Astrocyte (in vitro differentiated cells and primary cell): ENCODE measurements around the gene DNAJC5. TPM values are rescaled to one million over a fixed set of nuclear protein-coding genes. Genes with fewer than 3 reads are reported as not detected.

Experiments
- DNase-seq: peaks from one replicate; pipeline ENCODE4 v3.0.0-alpha.2; 2010; ENCODE audit warnings: low read depth
- FAIRE-seq: peaks from 2 replicates; lab custom pipeline; 2011; peaks lifted over from hg19 to GRCh38; lab: Jason Lieb, UNC
- H2AFZ ChIP-seq: 2 replicates; pipeline ENCODE4 v1.6.0; 2012; ENCODE audit warnings: low read depth, low read length, inconsistent platforms
- H3K27ac ChIP-seq: 2 replicates; pipeline ENCODE4 v1.5.1; 2011; ENCODE audit warnings: low read depth, low read length, inconsistent platforms
- H3K27me3 ChIP-seq: 2 replicates; pipeline ENCODE4 v1.6.0; 2011; ENCODE audit warnings: low read length, inconsistent platforms; ENCODE audit not compliant: insufficient read depth
- H3K36me3 ChIP-seq: 2 replicates; pipeline ENCODE4 v1.5.1; 2011; ENCODE audit warnings: low read length, inconsistent platforms; ENCODE audit not compliant: insufficient read depth
- H3K4me1 ChIP-seq: 2 replicates; pipeline ENCODE4 v1.5.1; 2011; ENCODE audit warnings: low read length, inconsistent platforms; ENCODE audit not compliant: insufficient read depth
- H3K4me2 ChIP-seq: 2 replicates; pipeline ENCODE4 v1.6.0; 2012; ENCODE audit warnings: low read length, inconsistent platforms
- H3K4me3 ChIP-seq: 2 replicates; pipeline ENCODE4 v1.5.1; 2011; ENCODE audit warnings: low read depth, mild to moderate bottlenecking, low read length, inconsistent platforms; ENCODE audit not compliant: insufficient read depth
- H3K79me2 ChIP-seq: 2 replicates; pipeline ENCODE4 v1.6.0; 2012; ENCODE audit warnings: mild to moderate bottlenecking, low read length, inconsistent platforms; ENCODE audit not compliant: insufficient read depth
- H3K9ac ChIP-seq: 2 replicates; pipeline ENCODE4 v1.6.0; 2012; ENCODE audit warnings: mild to moderate bottlenecking, low read length, inconsistent platforms
- H3K9me3 ChIP-seq: 2 replicates; pipeline ENCODE4 v1.5.1; 2012; ENCODE audit warnings: low read depth, mild to moderate bottlenecking, low read length, inconsistent platforms; ENCODE audit not compliant: insufficient read depth
- H4K20me1 ChIP-seq: 2 replicates; pipeline ENCODE4 v1.6.0; 2012; ENCODE audit warnings: low read length, inconsistent platforms; ENCODE audit not compliant: insufficient read depth
- H3K27ac Mint-ChIP-seq: one replicate; pipeline ENCODE4 v1.8.0; 2021; ENCODE audit warnings: mild to moderate bottlenecking, mixed read lengths; ENCODE audit not compliant: unreplicated experiment
- H3K27me3 Mint-ChIP-seq: one replicate; pipeline ENCODE4 v1.8.0; 2021; ENCODE audit warnings: low read depth, mixed read lengths; ENCODE audit not compliant: unreplicated experiment
- H3K36me3 Mint-ChIP-seq: one replicate; pipeline ENCODE4 v1.8.0; 2021; ENCODE audit warnings: low read depth, mixed read lengths; ENCODE audit not compliant: unreplicated experiment
- H3K4me1 Mint-ChIP-seq: one replicate; pipeline ENCODE4 v1.8.0; 2021; ENCODE audit warnings: low read depth, mixed read lengths; ENCODE audit not compliant: unreplicated experiment
- H3K4me3 Mint-ChIP-seq: one replicate; pipeline ENCODE4 v1.8.0; 2021; ENCODE audit warnings: mild to moderate bottlenecking, moderate library complexity, mixed read lengths; ENCODE audit not compliant: unreplicated experiment
- H3K9me3 Mint-ChIP-seq: one replicate; pipeline ENCODE4 v1.8.0; 2021; ENCODE audit warnings: mild to moderate bottlenecking, mixed read lengths; ENCODE audit not compliant: unreplicated experiment
- EZH2 ChIP-seq: IDR thresholded peaks from 2 replicates; pipeline ENCODE4 v1.6.1; 2012; ENCODE audit warnings: mild to moderate bottlenecking, low read length, inconsistent platforms; ENCODE audit not compliant: insufficient read depth
- total RNA-seq: library from RNA; stranded (reverse); gene quantifications from 2 replicates; pipeline ENCODE4 v1.2.1, GENCODE V29; 2021
- TF ChIP-seq, protein P1 (sequence below): IDR thresholded peaks from 2 replicates; pipeline ENCODE4 v1.5.1; 2011; ENCODE audit warnings: low read depth, mild to moderate bottlenecking, inconsistent platforms, low read length, moderate library complexity; ENCODE audit not compliant: insufficient read depth

The DNAJC5 gene
- total RNA-seq, 1 donor from 2014 or later: 64.6 TPM

DNA sequence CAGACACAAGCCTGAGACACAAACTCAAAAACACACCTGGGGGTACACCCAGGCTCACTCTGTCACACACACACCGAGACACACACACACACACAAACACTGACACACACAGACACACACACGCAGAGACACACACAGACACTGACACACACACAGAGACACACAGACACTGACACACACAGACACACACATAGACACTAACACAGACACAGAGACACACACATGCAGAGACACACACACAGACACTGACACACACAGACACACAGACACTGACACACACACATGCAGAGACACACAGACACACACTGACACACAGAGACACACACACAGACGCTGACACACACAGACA is 48.1 kb upstream of the DNAJC5 start:
- peak overlapping the region; percentile 70 for H2AFZ ChIP-seq
- Mint-ChIP-seq H3K27me3 (peaks cover 13% of the 10 kb centered on the region), H3K4me3 (no peak overlapping the region), H3K27ac (no peak overlapping the region), H3K9me3 (no peaks in the 10 kb centered on the region), H3K4me1 (peaks cover 2% of the 10 kb centered on the region), H3K36me3 (no peaks in the 10 kb centered on the region)
- H3K9me3 ChIP-seq: no peaks in the 10 kb centered on the region
- H4K20me1 ChIP-seq: no peaks in the 10 kb centered on the region
- TF ChIP-seq, protein P1, sequence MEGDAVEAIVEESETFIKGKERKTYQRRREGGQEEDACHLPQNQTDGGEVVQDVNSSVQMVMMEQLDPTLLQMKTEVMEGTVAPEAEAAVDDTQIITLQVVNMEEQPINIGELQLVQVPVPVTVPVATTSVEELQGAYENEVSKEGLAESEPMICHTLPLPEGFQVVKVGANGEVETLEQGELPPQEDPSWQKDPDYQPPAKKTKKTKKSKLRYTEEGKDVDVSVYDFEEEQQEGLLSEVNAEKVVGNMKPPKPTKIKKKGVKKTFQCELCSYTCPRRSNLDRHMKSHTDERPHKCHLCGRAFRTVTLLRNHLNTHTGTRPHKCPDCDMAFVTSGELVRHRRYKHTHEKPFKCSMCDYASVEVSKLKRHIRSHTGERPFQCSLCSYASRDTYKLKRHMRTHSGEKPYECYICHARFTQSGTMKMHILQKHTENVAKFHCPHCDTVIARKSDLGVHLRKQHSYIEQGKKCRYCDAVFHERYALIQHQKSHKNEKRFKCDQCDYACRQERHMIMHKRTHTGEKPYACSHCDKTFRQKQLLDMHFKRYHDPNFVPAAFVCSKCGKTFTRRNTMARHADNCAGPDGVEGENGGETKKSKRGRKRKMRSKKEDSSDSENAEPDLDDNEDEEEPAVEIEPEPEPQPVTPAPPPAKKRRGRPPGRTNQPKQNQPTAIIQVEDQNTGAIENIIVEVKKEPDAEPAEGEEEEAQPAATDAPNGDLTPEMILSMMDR: no peak
- TF ChIP-seq EZH2: no peak
- FAIRE-seq: no peak
- no peaks in the 10 kb centered on the region for H3K36me3 ChIP-seq
- no peak for DNase-seq
- H3K79me2 ChIP-seq: no peaks in the 10 kb centered on the region
- H3K4me2 ChIP-seq: peak overlapping the region; percentile 61
- peaks cover 20% of the 10 kb centered on the region for H3K4me1 ChIP-seq
- no peaks in the 10 kb centered on the region for H3K27me3 ChIP-seq
- H3K4me3 ChIP-seq: no peak overlapping the region
- peak overlapping the region; percentile 59 for H3K9ac ChIP-seq
- no peak overlapping the region for H3K27ac ChIP-seq

GRCh38 chr20:63847237-63848002 is 47.5 kb upstream of the DNAJC5 start:
- H3K9ac ChIP-seq: peak overlapping the region; percentile 59

More at GRCh38 chr20:63847237-63848002, 47.5 kb upstream of the DNAJC5 start:
- H3K9me3 ChIP-seq: no peaks in the 10 kb centered on the region
- Mint-ChIP-seq H3K4me3 (no peak overlapping the region), H3K27me3 (peaks cover 9% of the 10 kb centered on the region), H3K4me1 (peaks cover 2% of the 10 kb centered on the region), H3K9me3 (no peaks in the 10 kb centered on the region), H3K27ac (no peak overlapping the region), H3K36me3 (no peaks in the 10 kb centered on the region)
- H3K4me1 ChIP-seq: peaks cover 20% of the 10 kb centered on the region
- no peaks in the 10 kb centered on the region for H3K79me2 ChIP-seq
- peak overlapping the region; percentile 61 for H3K4me2 ChIP-seq
- no peak for DNase-seq
- H3K36me3 ChIP-seq: no peaks in the 10 kb centered on the region
- H4K20me1 ChIP-seq: no peaks in the 10 kb centered on the region
- no peak for FAIRE-seq
- H3K4me3 ChIP-seq: no peak overlapping the region
- H2AFZ ChIP-seq: peak overlapping the region; percentile 70
- no peak overlapping the region for H3K27ac ChIP-seq
- H3K27me3 ChIP-seq: no peaks in the 10 kb centered on the region
- TF ChIP-seq EZH2: no peak
- TF ChIP-seq, protein P1: no peak
